HCT116 (cell line): ENCODE measurements around the gene DOHH. TPM values are rescaled to one million over a fixed set of nuclear protein-coding genes. Genes with fewer than 3 reads are reported as not detected.

Experiments
- ATAC-seq: fragments of 200-7000 bp; cut with Tn5 transposase; 2 replicates; pipeline ENCODE4 v1.9.1; 2020; ENCODE audit warnings: mild to moderate bottlenecking, moderate library complexity
- BruUV-seq: library from RNA; stranded (reverse); fragments of 400-500 nt; replicated peaks from 2 replicates; lab custom pipeline; 2021; lab: Mats Ljungman, UMichigan
- CTCF ChIA-PET: fragments of 300-600 bp; sonication (Branson Sonifier 250); formaldehyde crosslinking; loops from one replicate; lab custom pipeline; 2021; ENCODE audit warnings: antibody characterized with exemption; lab: Charles Lee
- POLR2A ChIA-PET: fragments of 300-600, 350-600 bp; sonication (Branson Sonifier 250); formaldehyde crosslinking; loops from one replicate; lab custom pipeline; 2021; ENCODE audit warnings: antibody characterized with exemption; lab: Charles Lee
- RAD21 ChIA-PET, 2 experiments: fragments of 300-600 bp; sonication (Branson Sonifier 250); formaldehyde crosslinking; loops; one replicate each; lab custom pipeline; 2023; ENCODE audit warnings: low total read pairs in 2 of 2; ENCODE audit not compliant: uncharacterized antibody in 2 of 2, unreplicated experiment in 2 of 2, low non-redundant PET in 1 of 2; lab: Charles Lee
- DNase-seq: peaks from one replicate; pipeline ENCODE4 v3.0.0-alpha.2; 2010; ENCODE audit warnings: low read depth, low spot score
- H2AFZ ChIP-seq: fragments of 200-600 bp; shearing (Covaris generic), sonication (generic); 2 replicates; pipeline ENCODE4 v1.6.1; 2017; ENCODE audit warnings: low read depth, mixed run types, mixed read lengths, antibody characterized with exemption, low read length; ENCODE audit not compliant: poor library complexity, severe bottlenecking
- H3K27ac ChIP-seq: 2 replicates; pipeline ENCODE4 v1.5.1; 2012; ENCODE audit warnings: low read depth, low read length
- H3K27me3 ChIP-seq: fragments of 200-600 bp; sonication (generic); 2 replicates; pipeline ENCODE4 v1.6.1; 2016; ENCODE audit warnings: mixed run types, low read length, mixed read lengths; ENCODE audit not compliant: insufficient read depth
- H3K36me3 ChIP-seq, 2 experiments: fragments of 200-500 bp in 1 of 2; fragments of 200-600 bp in 1 of 2; sonication (Bioruptor generic) in 1 of 2; sonication (generic) in 1 of 2; 2 replicates each; pipeline versions ENCODE4 v1.5.1 to v1.6.1; 2014 to 2016; ENCODE audit warnings: low read length in 2 of 2, inconsistent platforms in 1 of 2, mixed read lengths in 1 of 2, mixed run types in 1 of 2; ENCODE audit not compliant: insufficient read depth in 2 of 2, control insufficient read depth in 1 of 2
- H3K4me1 ChIP-seq, 2 experiments: fragments of 200-600 bp in 1 of 2; sonication (generic) in 1 of 2; 2 replicates each; pipeline versions ENCODE4 v1.5.1 to v1.6.1; 2012 to 2017; ENCODE audit warnings: low read length in 2 of 2, inconsistent platforms in 1 of 2, mild to moderate bottlenecking in 1 of 2, mixed read lengths in 1 of 2, mixed run types in 1 of 2, moderate library complexity in 1 of 2; ENCODE audit not compliant: insufficient read depth in 2 of 2, control insufficient read depth in 1 of 2
- H3K4me2 ChIP-seq: fragments of 200-600 bp; sonication (generic); 2 replicates; pipeline ENCODE4 v1.6.1; 2017; ENCODE audit warnings: mixed run types, low read length, mixed read lengths
- H3K4me3 ChIP-seq, 2 experiments: fragments of 200-600 bp in 1 of 2; sonication (generic) in 1 of 2; replicated peaks in 1 of 2; 2 replicates each; pipeline ENCODE4 v1.5.1; 2011 to 2016; ENCODE audit warnings: low read length in 2 of 2, control low read depth in 1 of 2, low read depth in 1 of 2, mild to moderate bottlenecking in 1 of 2, mixed read lengths in 1 of 2, mixed run types in 1 of 2
- H3K79me2 ChIP-seq: fragments of 200-600 bp; sonication (generic); 2 replicates; pipeline ENCODE4 v1.6.1; 2017; ENCODE audit warnings: mild to moderate bottlenecking, mixed run types, low read length, moderate library complexity, mixed read lengths; ENCODE audit not compliant: insufficient read depth
- H3K9ac ChIP-seq: fragments of 200-600 bp; sonication (generic); 2 replicates; pipeline ENCODE4 v1.6.1; 2016; ENCODE audit warnings: low read length, mixed read lengths
- H3K9me2 ChIP-seq: fragments of 200-600 bp; sonication (generic), shearing (Covaris generic); 2 replicates; pipeline ENCODE4 v1.6.1; 2017; ENCODE audit warnings: mixed run types, mild to moderate bottlenecking, moderate library complexity; ENCODE audit not compliant: insufficient read depth
- H3K9me3 ChIP-seq, 2 experiments: fragments of 200-500 bp in 1 of 2; fragments of 200-600 bp in 1 of 2; sonication (Bioruptor generic) in 1 of 2; sonication (generic) in 1 of 2; 2 replicates each; pipeline ENCODE4 v1.6.1; 2014 to 2017; ENCODE audit warnings: low read length in 2 of 2, mixed read lengths in 2 of 2, inconsistent platforms in 1 of 2, low read depth in 1 of 2, mild to moderate bottlenecking in 1 of 2, mixed run types in 1 of 2, moderate library complexity in 1 of 2; ENCODE audit not compliant: control insufficient read depth in 1 of 2, insufficient read depth in 1 of 2
- H4K20me1 ChIP-seq: fragments of 200-600 bp; sonication (generic), shearing (Covaris generic); 2 replicates; pipeline ENCODE4 v1.6.1; 2017; ENCODE audit warnings: mixed run types, mild to moderate bottlenecking, moderate library complexity; ENCODE audit not compliant: insufficient read depth
- CBX3 ChIP-seq: IDR thresholded peaks from 2 replicates; pipeline ENCODE4 v1.6.1; 2012; ENCODE audit warnings: low read depth
- CEBPB ChIP-seq: IDR thresholded peaks from 2 replicates; pipeline ENCODE4 v1.6.1; 2012; ENCODE audit warnings: low read depth
- EGR1 ChIP-seq: IDR thresholded peaks from 2 replicates; pipeline ENCODE4 v1.6.1; 2012; ENCODE audit warnings: low read depth
- EZH2 ChIP-seq: fragments of 200-600 bp; sonication (generic); IDR thresholded peaks from 2 replicates; pipeline ENCODE4 v1.6.1; 2017; ENCODE audit warnings: antibody characterized with exemption, mixed run types
- EZH2phosphoT487 ChIP-seq: fragments of 200-600 bp; IDR thresholded peaks from 2 replicates; pipeline ENCODE4 v1.6.1; 2018; ENCODE audit warnings: antibody characterized with exemption, borderline replicate concordance
- FOSL1 ChIP-seq: IDR thresholded peaks from 2 replicates; pipeline ENCODE4 v1.6.1; 2012; ENCODE audit warnings: low read depth
- JUND ChIP-seq: IDR thresholded peaks from 2 replicates; pipeline ENCODE4 v1.6.1; 2012
- POLR2A ChIP-seq: IDR thresholded peaks from 2 replicates; pipeline ENCODE4 v1.7.0; 2011; ENCODE audit warnings: borderline replicate concordance; ENCODE audit not compliant: insufficient read depth, insufficient read length; ENCODE audit errors: extremely low read depth
- POLR2AphosphoS5 ChIP-seq: IDR thresholded peaks from 2 replicates; pipeline ENCODE4 v1.6.1; 2011; ENCODE audit warnings: mild to moderate bottlenecking, low read depth, low read length, moderate library complexity
- RAD21 ChIP-seq: IDR thresholded peaks from 2 replicates; pipeline ENCODE4 v1.6.1; 2012; ENCODE audit warnings: low read depth, mild to moderate bottlenecking
- SIN3A ChIP-seq: IDR thresholded peaks from 2 replicates; pipeline ENCODE4 v1.6.1; 2012; ENCODE audit warnings: low read depth
- SP1 ChIP-seq: IDR thresholded peaks from 2 replicates; pipeline ENCODE4 v1.6.1; 2012; ENCODE audit warnings: low read depth
- YY1 ChIP-seq: IDR thresholded peaks from 2 replicates; pipeline ENCODE4 v1.6.1; 2011; ENCODE audit warnings: low read length, low read depth, moderate library complexity, mild to moderate bottlenecking; ENCODE audit not compliant: insufficient replicate concordance; ENCODE audit errors: extremely low read depth
- ZFX ChIP-seq: fragments of 450-650 bp; IDR thresholded peaks from 2 replicates; pipeline ENCODE4 v1.6.1; 2017
- ZNF274 ChIP-seq: fragments of 200-500 bp; sonication (Bioruptor generic); IDR thresholded peaks from 2 replicates; pipeline ENCODE4 v1.6.1; 2014; ENCODE audit warnings: mild to moderate bottlenecking, low read depth, low read length, inconsistent platforms
- intact Hi-C: fragments of 100-400 bp; cut with micrococcal nuclease; formaldehyde crosslinking; loops from 2 replicates; pipeline ENCODE4 v1.10.0; 2022
- total RNA-seq: library from RNA; stranded (reverse); gene quantifications from one replicate; pipeline ENCODE4 v1.2.1, GENCODE V29; 2021; ENCODE audit not compliant: unreplicated experiment
- TF ChIP-seq, protein P1 (sequence below): IDR thresholded peaks from 2 replicates; pipeline ENCODE4 v1.6.1; 2011; ENCODE audit warnings: mild to moderate bottlenecking, low read length, moderate library complexity; ENCODE audit not compliant: insufficient replicate concordance; ENCODE audit errors: extremely low read depth
- TF ChIP-seq, protein P2 (sequence below), 3 experiments: fragments of 200-600 bp in 1 of 3; sonication (generic) in 1 of 3; IDR thresholded peaks in 2 of 3; conservative IDR thresholded peaks in 1 of 3; 2 replicates each; pipeline ENCODE4 v1.5.1; 2012 to 2017; ENCODE audit warnings: low read depth in 2 of 3, low read length in 2 of 3, antibody characterized with exemption in 1 of 3, borderline replicate concordance in 1 of 3, control low read depth in 1 of 3, mild to moderate bottlenecking in 1 of 3, mixed read lengths in 1 of 3, mixed run types in 1 of 3, moderate library complexity in 1 of 3; ENCODE audit not compliant: insufficient read depth in 1 of 3

DOHH gene
- total RNA-seq, 1 experiment from 2014 or later, result 20.9 TPM

DNA sequence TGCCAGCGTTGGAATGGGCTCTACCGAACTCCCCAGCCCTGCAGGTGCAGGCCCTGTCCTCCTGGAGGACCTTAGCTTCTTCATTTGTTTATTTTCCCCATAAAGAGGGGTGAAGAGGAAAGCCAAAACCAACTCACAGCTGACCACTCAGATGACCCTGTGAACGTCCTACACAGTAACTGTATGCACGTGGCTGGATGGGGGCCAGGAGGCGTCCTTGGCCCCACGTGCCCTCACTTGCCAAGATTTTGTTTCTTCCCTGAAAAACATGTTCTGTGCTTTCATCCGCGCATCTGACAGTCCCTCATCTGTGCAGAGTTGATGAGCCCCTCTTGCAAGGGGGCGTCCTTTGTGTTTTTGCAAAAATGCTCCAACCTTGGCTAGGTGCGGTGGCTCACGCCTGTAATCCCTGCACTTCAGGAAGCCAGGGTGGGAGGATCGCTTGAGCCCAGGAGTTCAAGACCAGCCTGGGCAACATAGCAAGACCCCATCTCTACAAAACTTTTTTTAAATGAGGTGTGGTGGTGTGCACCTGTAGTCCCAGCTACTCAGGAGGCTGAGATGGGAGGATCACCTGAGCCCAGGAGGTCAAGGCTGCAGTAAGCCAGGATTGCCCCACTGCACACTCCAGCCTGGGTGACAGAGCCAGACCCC, 33.2 kb upstream of the DOHH start (continued):
- TF ChIP-seq, protein P1, sequence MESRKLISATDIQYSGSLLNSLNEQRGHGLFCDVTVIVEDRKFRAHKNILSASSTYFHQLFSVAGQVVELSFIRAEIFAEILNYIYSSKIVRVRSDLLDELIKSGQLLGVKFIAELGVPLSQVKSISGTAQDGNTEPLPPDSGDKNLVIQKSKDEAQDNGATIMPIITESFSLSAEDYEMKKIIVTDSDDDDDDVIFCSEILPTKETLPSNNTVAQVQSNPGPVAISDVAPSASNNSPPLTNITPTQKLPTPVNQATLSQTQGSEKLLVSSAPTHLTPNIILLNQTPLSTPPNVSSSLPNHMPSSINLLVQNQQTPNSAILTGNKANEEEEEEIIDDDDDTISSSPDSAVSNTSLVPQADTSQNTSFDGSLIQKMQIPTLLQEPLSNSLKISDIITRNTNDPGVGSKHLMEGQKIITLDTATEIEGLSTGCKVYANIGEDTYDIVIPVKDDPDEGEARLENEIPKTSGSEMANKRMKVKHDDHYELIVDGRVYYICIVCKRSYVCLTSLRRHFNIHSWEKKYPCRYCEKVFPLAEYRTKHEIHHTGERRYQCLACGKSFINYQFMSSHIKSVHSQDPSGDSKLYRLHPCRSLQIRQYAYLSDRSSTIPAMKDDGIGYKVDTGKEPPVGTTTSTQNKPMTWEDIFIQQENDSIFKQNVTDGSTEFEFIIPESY, result no peak
- TF ChIP-seq JUND (no peak), SP1 (no peak), POLR2AphosphoS5 (no peak), ZNF274 (no peak), EGR1 (no peak), SIN3A (no peak), RAD21 (no peak), POLR2A (no peak)
- TF ChIP-seq, protein P2, sequence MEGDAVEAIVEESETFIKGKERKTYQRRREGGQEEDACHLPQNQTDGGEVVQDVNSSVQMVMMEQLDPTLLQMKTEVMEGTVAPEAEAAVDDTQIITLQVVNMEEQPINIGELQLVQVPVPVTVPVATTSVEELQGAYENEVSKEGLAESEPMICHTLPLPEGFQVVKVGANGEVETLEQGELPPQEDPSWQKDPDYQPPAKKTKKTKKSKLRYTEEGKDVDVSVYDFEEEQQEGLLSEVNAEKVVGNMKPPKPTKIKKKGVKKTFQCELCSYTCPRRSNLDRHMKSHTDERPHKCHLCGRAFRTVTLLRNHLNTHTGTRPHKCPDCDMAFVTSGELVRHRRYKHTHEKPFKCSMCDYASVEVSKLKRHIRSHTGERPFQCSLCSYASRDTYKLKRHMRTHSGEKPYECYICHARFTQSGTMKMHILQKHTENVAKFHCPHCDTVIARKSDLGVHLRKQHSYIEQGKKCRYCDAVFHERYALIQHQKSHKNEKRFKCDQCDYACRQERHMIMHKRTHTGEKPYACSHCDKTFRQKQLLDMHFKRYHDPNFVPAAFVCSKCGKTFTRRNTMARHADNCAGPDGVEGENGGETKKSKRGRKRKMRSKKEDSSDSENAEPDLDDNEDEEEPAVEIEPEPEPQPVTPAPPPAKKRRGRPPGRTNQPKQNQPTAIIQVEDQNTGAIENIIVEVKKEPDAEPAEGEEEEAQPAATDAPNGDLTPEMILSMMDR (IDR thresholded peaks at IDR 0.05 in 2 of 3, conservative IDR thresholded peaks at IDR 0.05 in 1 of 3; ENCODE audit: borderline replicate concordance in 1 of 3, insufficient read depth in 1 of 3, low read depth in 2 of 3, low read length in 2 of 3), result no peak

DNA sequence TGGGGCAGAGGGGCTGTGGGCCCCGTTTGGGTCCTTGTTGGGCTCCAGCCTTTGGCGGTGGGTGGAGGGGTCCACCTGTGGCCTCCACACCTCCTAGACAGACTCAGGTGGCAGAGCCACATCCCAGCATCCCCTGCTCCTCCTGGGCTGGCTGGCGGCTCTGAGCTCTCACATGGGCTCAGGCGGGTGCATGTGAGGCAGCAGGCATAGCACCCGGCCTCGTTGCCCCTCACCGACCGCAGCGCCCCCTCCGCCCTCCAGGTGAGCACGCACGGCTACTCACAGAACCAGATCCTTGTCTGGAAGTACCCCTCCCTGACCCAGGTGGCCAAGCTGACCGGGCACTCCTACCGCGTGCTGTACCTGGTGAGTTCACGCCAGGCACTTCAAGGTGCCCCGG, 32.6 kb upstream of the DOHH start:
- Histone ChIP-seq H3K79me2 (no peaks in the 10 kb centered on the region), H3K4me3 (no peak overlapping the region), H3K9me3 (no peaks in the 10 kb centered on the region), H3K9ac (no peak overlapping the region), H3K4me1 (peaks cover 0 to 6% of the 10 kb centered on the region in 2 experiments; a peak in 2 of 4 replicates), H3K27ac (no peak overlapping the region), H2AFZ (no peak overlapping the region), H3K27me3 (no peaks in the 10 kb centered on the region), H4K20me1 (no peaks in the 10 kb centered on the region), H3K36me3 (peaks cover 11 to 27% of the 10 kb centered on the region in 2 experiments; a peak in 3 of 4 replicates), H3K4me2 (no peak overlapping the region), H3K9me2 (no peaks in the 10 kb centered on the region)
- DNase-seq (no peak), ATAC-seq (no peak)
- intact Hi-C loops, result no loop called here
- ChIA-PET CTCF (no interaction called here), POLR2A (no interaction called here), RAD21 (no interaction called here)
- no TSS peak for BruUV-seq
- TF ChIP-seq EZH2, result no peak
- no peak for TF ChIP-seq CBX3
- TF ChIP-seq RAD21, result no peak
- no peak for TF ChIP-seq ZFX
- TF ChIP-seq ZNF274, result no peak
- no peak for TF ChIP-seq POLR2AphosphoS5
- TF ChIP-seq YY1, result no peak
- TF ChIP-seq, protein P1, result no peak
- no peak for TF ChIP-seq JUND
- TF ChIP-seq CEBPB, result no peak
- no peak for TF ChIP-seq EZH2phosphoT487
- TF ChIP-seq FOSL1, result no peak
